Measurements from ENCODE around the gene UCHL5.
"Not testable (repeated sequence)": the region's sequence is repeated elsewhere in the genome, so short reads cannot be mapped to it uniquely, and the experiment has no call there.

DNA sequence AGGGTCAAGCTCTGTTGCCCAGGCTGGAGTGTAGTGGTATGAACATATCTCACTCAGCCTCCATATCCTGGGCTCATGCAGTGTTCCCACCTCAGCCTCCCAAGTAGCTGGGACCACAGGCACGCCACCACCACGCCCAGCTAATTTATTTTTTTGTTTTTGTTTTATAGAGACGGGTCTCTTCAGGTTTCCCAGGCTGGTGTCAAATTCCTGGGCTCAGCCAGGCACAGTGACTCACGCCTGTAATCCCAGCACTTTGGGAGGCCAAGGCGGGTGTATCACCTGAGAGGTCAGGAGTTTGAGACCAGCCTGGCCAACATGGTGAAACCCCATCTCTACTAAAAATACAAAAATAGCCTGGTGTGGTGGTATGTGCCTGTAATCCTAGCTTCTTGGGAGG is 10.2 kb downstream of the UCHL5 start:
- TF ChIP-seq POLR2AphosphoS5 (IDR thresholded peaks at IDR 0.05; ENCODE audit: low read depth); SPI1 (IDR thresholded peaks at IDR 0.05; ENCODE audit: borderline replicate concordance, low read depth): not testable (repeated sequence)
- TF ChIP-seq, protein P1, sequence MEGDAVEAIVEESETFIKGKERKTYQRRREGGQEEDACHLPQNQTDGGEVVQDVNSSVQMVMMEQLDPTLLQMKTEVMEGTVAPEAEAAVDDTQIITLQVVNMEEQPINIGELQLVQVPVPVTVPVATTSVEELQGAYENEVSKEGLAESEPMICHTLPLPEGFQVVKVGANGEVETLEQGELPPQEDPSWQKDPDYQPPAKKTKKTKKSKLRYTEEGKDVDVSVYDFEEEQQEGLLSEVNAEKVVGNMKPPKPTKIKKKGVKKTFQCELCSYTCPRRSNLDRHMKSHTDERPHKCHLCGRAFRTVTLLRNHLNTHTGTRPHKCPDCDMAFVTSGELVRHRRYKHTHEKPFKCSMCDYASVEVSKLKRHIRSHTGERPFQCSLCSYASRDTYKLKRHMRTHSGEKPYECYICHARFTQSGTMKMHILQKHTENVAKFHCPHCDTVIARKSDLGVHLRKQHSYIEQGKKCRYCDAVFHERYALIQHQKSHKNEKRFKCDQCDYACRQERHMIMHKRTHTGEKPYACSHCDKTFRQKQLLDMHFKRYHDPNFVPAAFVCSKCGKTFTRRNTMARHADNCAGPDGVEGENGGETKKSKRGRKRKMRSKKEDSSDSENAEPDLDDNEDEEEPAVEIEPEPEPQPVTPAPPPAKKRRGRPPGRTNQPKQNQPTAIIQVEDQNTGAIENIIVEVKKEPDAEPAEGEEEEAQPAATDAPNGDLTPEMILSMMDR (IDR thresholded peaks at IDR 0.05; ENCODE audit: insufficient read depth, low read length): not testable (repeated sequence)
- TF ChIP-seq, protein P2, sequence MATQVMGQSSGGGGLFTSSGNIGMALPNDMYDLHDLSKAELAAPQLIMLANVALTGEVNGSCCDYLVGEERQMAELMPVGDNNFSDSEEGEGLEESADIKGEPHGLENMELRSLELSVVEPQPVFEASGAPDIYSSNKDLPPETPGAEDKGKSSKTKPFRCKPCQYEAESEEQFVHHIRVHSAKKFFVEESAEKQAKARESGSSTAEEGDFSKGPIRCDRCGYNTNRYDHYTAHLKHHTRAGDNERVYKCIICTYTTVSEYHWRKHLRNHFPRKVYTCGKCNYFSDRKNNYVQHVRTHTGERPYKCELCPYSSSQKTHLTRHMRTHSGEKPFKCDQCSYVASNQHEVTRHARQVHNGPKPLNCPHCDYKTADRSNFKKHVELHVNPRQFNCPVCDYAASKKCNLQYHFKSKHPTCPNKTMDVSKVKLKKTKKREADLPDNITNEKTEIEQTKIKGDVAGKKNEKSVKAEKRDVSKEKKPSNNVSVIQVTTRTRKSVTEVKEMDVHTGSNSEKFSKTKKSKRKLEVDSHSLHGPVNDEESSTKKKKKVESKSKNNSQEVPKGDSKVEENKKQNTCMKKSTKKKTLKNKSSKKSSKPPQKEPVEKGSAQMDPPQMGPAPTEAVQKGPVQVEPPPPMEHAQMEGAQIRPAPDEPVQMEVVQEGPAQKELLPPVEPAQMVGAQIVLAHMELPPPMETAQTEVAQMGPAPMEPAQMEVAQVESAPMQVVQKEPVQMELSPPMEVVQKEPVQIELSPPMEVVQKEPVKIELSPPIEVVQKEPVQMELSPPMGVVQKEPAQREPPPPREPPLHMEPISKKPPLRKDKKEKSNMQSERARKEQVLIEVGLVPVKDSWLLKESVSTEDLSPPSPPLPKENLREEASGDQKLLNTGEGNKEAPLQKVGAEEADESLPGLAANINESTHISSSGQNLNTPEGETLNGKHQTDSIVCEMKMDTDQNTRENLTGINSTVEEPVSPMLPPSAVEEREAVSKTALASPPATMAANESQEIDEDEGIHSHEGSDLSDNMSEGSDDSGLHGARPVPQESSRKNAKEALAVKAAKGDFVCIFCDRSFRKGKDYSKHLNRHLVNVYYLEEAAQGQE (IDR thresholded peaks at IDR 0.05; ENCODE audit: insufficient replicate concordance, low read depth): not testable (repeated sequence)
